ENCODE measurements around the gene TSC22D2.

GRCh38 chr3:150404023-150404422 is 4.1 kb upstream of the TSC22D2 start:
- TF ChIP-seq CTCF (IDR thresholded peaks at IDR 0.05) (no peak), TCF7L2 (IDR thresholded peaks at IDR 0.05; ENCODE audit: low read depth, low read length) (no peak), POLR2AphosphoS5 (IDR thresholded peaks at IDR 0.05; ENCODE audit: low read depth, low read length) (no peak)
